ENCODE data around the gene SAT2.

DNA sequence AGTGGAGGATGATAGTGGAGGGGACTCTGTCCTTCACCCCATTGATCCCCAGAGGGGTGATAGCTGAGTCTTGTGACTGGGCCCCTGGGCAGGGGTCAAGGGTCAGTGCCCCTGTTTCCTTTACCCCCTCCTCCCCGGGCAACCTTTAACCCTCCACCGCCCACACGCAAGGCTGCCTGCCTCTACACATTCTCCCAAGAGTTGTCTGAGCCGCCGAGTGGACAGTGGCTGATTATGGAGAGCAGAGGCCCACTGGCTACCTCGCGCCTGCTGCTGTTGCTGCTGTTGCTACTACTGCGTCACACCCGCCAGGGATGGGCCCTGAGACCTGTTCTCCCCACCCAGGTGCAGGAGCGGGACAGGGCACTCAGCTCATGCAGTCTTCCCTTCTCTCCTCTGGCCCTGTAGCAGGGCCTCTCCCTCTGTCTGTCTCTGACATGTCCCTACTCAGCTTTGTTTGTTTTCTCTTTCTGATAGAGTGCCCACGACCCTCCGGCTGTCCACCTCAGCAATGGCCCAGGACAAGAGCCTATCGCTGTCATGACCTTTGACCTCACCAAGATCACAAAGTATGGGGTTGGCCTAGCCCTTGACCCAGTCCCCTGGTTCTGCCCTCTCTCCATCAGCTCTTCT is 2.4 kb upstream of the SAT2 start, which contains the start of gene SHBG:
- TF ChIP-seq EZH2 (IDR thresholded peaks at IDR 0.05): no peak
- TF ChIP-seq, protein P1, sequence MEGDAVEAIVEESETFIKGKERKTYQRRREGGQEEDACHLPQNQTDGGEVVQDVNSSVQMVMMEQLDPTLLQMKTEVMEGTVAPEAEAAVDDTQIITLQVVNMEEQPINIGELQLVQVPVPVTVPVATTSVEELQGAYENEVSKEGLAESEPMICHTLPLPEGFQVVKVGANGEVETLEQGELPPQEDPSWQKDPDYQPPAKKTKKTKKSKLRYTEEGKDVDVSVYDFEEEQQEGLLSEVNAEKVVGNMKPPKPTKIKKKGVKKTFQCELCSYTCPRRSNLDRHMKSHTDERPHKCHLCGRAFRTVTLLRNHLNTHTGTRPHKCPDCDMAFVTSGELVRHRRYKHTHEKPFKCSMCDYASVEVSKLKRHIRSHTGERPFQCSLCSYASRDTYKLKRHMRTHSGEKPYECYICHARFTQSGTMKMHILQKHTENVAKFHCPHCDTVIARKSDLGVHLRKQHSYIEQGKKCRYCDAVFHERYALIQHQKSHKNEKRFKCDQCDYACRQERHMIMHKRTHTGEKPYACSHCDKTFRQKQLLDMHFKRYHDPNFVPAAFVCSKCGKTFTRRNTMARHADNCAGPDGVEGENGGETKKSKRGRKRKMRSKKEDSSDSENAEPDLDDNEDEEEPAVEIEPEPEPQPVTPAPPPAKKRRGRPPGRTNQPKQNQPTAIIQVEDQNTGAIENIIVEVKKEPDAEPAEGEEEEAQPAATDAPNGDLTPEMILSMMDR (IDR thresholded peaks at IDR 0.05): no peak

Data from neural progenitor cell (in vitro differentiated cells).